C4-2B (cell line): ENCODE measurements around the gene TRIM56.

ENCODE experiments used
- ZFX ChIP-seq: fragments of 450-650 bp; IDR thresholded peaks from 2 replicates; pipeline ENCODE4 v1.6.1; 2017
- TF ChIP-seq, protein P1 (sequence below): fragments of 450-650 bp; conservative IDR thresholded peaks from 2 replicates; pipeline ENCODE4 v1.5.1; 2017; ENCODE audit warnings: mild to moderate bottlenecking

DNA sequence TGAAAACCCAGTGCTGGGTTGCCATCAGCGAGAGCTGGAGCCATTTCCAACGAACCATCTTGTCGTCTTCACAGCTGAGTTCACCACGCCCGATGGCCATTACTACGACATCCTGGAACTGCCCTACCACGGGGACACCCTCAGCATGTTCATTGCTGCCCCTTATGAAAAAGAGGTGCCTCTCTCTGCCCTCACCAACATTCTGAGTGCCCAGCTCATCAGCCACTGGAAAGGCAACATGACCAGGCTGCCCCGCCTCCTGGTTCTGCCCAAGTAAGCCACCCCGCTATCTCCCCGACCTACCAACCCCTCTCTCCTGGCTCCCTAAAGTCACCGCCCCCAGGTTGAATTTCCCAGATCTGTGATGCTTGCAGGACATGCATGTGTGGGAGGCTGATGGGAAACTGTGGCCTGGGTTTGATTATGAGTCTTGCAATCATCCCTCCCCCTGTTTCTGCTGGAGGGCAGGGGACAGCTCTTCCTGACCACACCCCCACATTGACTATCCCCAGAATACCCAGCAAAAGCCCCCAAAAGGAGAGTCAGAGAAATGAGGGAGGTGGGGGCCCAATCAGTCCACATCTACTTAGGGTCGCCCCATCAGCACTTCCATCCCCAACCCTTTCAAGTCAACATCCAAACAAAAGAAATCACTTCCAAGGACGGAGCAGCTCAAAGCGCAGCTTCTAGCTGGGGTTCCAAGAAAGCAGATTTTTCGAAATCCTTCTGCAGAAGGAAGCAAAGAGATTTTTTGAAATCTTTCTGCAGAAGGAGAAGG, 48.5 kb downstream of the TRIM56 start:
- TF ChIP-seq, protein P1, sequence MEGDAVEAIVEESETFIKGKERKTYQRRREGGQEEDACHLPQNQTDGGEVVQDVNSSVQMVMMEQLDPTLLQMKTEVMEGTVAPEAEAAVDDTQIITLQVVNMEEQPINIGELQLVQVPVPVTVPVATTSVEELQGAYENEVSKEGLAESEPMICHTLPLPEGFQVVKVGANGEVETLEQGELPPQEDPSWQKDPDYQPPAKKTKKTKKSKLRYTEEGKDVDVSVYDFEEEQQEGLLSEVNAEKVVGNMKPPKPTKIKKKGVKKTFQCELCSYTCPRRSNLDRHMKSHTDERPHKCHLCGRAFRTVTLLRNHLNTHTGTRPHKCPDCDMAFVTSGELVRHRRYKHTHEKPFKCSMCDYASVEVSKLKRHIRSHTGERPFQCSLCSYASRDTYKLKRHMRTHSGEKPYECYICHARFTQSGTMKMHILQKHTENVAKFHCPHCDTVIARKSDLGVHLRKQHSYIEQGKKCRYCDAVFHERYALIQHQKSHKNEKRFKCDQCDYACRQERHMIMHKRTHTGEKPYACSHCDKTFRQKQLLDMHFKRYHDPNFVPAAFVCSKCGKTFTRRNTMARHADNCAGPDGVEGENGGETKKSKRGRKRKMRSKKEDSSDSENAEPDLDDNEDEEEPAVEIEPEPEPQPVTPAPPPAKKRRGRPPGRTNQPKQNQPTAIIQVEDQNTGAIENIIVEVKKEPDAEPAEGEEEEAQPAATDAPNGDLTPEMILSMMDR = no peak
- no peak for TF ChIP-seq ZFX
